OCI-LY1 (cell line): Measurements from ENCODE around the gene TUBA1C.

Source experiments
- H2AFZ ChIP-seq: fragments of 200-600 bp; sonication (generic), shearing (Covaris generic); 2 replicates; pipeline ENCODE4 v1.6.0; 2014; ENCODE audit warnings: antibody characterized with exemption, mild to moderate bottlenecking, low read length
- H3F3A ChIP-seq: fragments of 200-600 bp; sonication (generic), shearing (Covaris generic); 2 replicates; pipeline ENCODE4 v1.6.0; 2014; ENCODE audit warnings: mild to moderate bottlenecking, antibody characterized with exemption, low read length, moderate library complexity; ENCODE audit not compliant: insufficient read depth
- H3K27ac ChIP-seq: fragments of 200-600 bp; sonication (generic); 2 replicates; pipeline ENCODE4 v1.5.1; 2014; ENCODE audit warnings: low read length, mixed run types, mild to moderate bottlenecking, low read depth; ENCODE audit not compliant: poor library complexity, severe bottlenecking
- H3K27me3 ChIP-seq: fragments of 200-600 bp; sonication (generic); 2 replicates; pipeline ENCODE4 v1.6.0; 2014; ENCODE audit warnings: antibody characterized with exemption, mild to moderate bottlenecking, low read length, moderate library complexity; ENCODE audit not compliant: insufficient read depth
- H3K36me3 ChIP-seq: fragments of 200-600 bp; sonication (generic); 2 replicates; pipeline ENCODE4 v1.6.1; 2014; ENCODE audit warnings: mild to moderate bottlenecking, antibody characterized with exemption, low read length, moderate library complexity, mixed read lengths; ENCODE audit not compliant: insufficient read depth
- H3K4me1 ChIP-seq: fragments of 200-600 bp; sonication (generic); 2 replicates; pipeline ENCODE4 v1.5.1; 2014; ENCODE audit warnings: mild to moderate bottlenecking, low read length, moderate library complexity; ENCODE audit not compliant: insufficient read depth, severe bottlenecking
- H3K4me2 ChIP-seq: fragments of 200-600 bp; sonication (generic), shearing (Covaris generic); 2 replicates; pipeline ENCODE4 v1.6.1; 2014; ENCODE audit warnings: low read length
- H3K4me3 ChIP-seq: fragments of 200-600 bp; sonication (generic); 2 replicates; pipeline ENCODE4 v1.5.1; 2014; ENCODE audit warnings: low read length, low read depth, mild to moderate bottlenecking, mixed read lengths; ENCODE audit not compliant: poor library complexity, severe bottlenecking
- H3K79me2 ChIP-seq: fragments of 200-600 bp; shearing (Covaris generic); 2 replicates; pipeline ENCODE4 v1.6.1; 2016; ENCODE audit warnings: mixed run types, low read length, mixed read lengths; ENCODE audit not compliant: insufficient read depth
- H3K9ac ChIP-seq: fragments of 200-600 bp; sonication (generic), shearing (Covaris generic); 2 replicates; pipeline ENCODE4 v1.6.1; 2014; ENCODE audit warnings: mild to moderate bottlenecking, low read length, mixed read lengths
- H3K9me2 ChIP-seq: fragments of 200-600 bp; sonication (generic), shearing (Covaris generic); 2 replicates; pipeline ENCODE4 v1.6.1; 2014; ENCODE audit warnings: low read depth, mild to moderate bottlenecking, low read length, mixed read lengths
- H3K9me3 ChIP-seq: fragments of 200-600 bp; shearing (Covaris generic); 2 replicates; pipeline ENCODE4 v1.6.1; 2014; ENCODE audit warnings: low read length, mixed read lengths
- H4K20me1 ChIP-seq: fragments of 200-600 bp; sonication (generic), shearing (Covaris generic); 2 replicates; pipeline ENCODE4 v1.6.0; 2016; ENCODE audit warnings: mild to moderate bottlenecking, low read length; ENCODE audit not compliant: insufficient read depth
- CTCF ChIP-seq: fragments of 200-600 bp; sonication (generic), shearing (Covaris generic); IDR thresholded peaks from 2 replicates; pipeline ENCODE4 v1.5.1; 2017; ENCODE audit warnings: mild to moderate bottlenecking, antibody characterized with exemption, low read length, moderate library complexity, mixed read lengths
- EZH2 ChIP-seq: fragments of 200-600 bp; sonication (generic), shearing (Covaris generic); IDR thresholded peaks from 2 replicates; pipeline ENCODE4 v1.8.0; 2017; ENCODE audit warnings: borderline replicate concordance, mixed run types, mild to moderate bottlenecking, antibody characterized with exemption, low read length, moderate library complexity, mixed read lengths

TUBA1C gene

GRCh38 chr12:49293056-49293956 lies 28.4 kb downstream of the TUBA1C start:
- Histone ChIP-seq H2AFZ (no peak overlapping the region), H3F3A (no peaks in the 10 kb centered on the region), H3K4me3 (no peak overlapping the region), H3K9me3 (no peaks in the 10 kb centered on the region), H3K79me2 (no peaks in the 10 kb centered on the region), H3K4me2 (no peak overlapping the region), H3K9ac (no peak overlapping the region), H3K9me2 (no peaks in the 10 kb centered on the region), H4K20me1 (no peaks in the 10 kb centered on the region), H3K27ac (no peak overlapping the region), H3K27me3 (peaks cover 4% of the 10 kb centered on the region; the same call in 1 of the 2 replicates), H3K36me3 (no peaks in the 10 kb centered on the region), H3K4me1 (peaks cover 8% of the 10 kb centered on the region)
- TF ChIP-seq CTCF, result no peak
- TF ChIP-seq EZH2, result no peak

- Histone ChIP-seq H3K4me2 (no peak overlapping the region), H3K4me1 (peaks cover 8% of the 10 kb centered on the region), H3K79me2 (no peaks in the 10 kb centered on the region), H3K27me3 (peaks cover 4% of the 10 kb centered on the region; the same call in 1 of the 2 replicates), H3F3A (no peaks in the 10 kb centered on the region), H3K9me3 (no peaks in the 10 kb centered on the region), H2AFZ (no peak overlapping the region), H3K9me2 (no peaks in the 10 kb centered on the region), H3K9ac (no peak overlapping the region), H4K20me1 (no peaks in the 10 kb centered on the region), H3K4me3 (no peak overlapping the region), H3K36me3 (no peaks in the 10 kb centered on the region), H3K27ac (no peak overlapping the region)
- no peak for TF ChIP-seq CTCF
- TF ChIP-seq EZH2, result no peak
Measured at GRCh38 chr12:49294086-49294803, 29.4 kb downstream of the TUBA1C start.

- Histone ChIP-seq H3K9ac (no peak overlapping the region), H3K27me3 (peaks cover 4% of the 10 kb centered on the region; the same call in 1 of the 2 replicates), H3K4me3 (no peak overlapping the region), H3F3A (no peaks in the 10 kb centered on the region), H3K4me2 (no peak overlapping the region), H3K9me3 (no peaks in the 10 kb centered on the region), H4K20me1 (no peaks in the 10 kb centered on the region), H2AFZ (no peak overlapping the region), H3K4me1 (peaks cover 8% of the 10 kb centered on the region), H3K79me2 (no peaks in the 10 kb centered on the region), H3K36me3 (no peaks in the 10 kb centered on the region), H3K9me2 (no peaks in the 10 kb centered on the region), H3K27ac (no peak overlapping the region)
- no peak for TF ChIP-seq CTCF
- no peak for TF ChIP-seq EZH2
Measured at GRCh38 chr12:49294804-49295081, 29.9 kb downstream of the TUBA1C start.
